Osteoblast (primary cell): ENCODE data around the gene TUBB2B. TPM values are rescaled to one million over a fixed set of nuclear protein-coding genes. Genes with fewer than 3 reads are reported as not detected.
"Not testable (repeated sequence)": the region's sequence is repeated elsewhere in the genome, so short reads cannot be mapped to it uniquely, and the experiment has no call there.

Experiments
- DNase-seq: peaks from one replicate; pipeline ENCODE4 v3.0.0; 2011; ENCODE audit warnings: low spot score, mixed read lengths; ENCODE audit not compliant: insufficient read length; ENCODE audit errors: missing footprints
- H2AFZ ChIP-seq: 2 replicates; pipeline ENCODE4 v1.6.0; 2011; ENCODE audit warnings: mild to moderate bottlenecking, low read length
- H3K27ac ChIP-seq: 2 replicates; pipeline ENCODE4 v1.5.1; 2011; ENCODE audit warnings: mild to moderate bottlenecking, low read depth, low read length, moderate library complexity
- H3K27me3 ChIP-seq: 2 replicates; pipeline ENCODE4 v1.6.0; 2012; ENCODE audit warnings: mild to moderate bottlenecking, control low read depth, inconsistent platforms, low read length, moderate library complexity; ENCODE audit not compliant: insufficient read depth
- H3K36me3 ChIP-seq: 2 replicates; pipeline ENCODE4 v1.5.1; 2011; ENCODE audit warnings: mild to moderate bottlenecking, low read length, control low read depth, moderate library complexity; ENCODE audit not compliant: insufficient read depth
- H3K4me1 ChIP-seq: 2 replicates; pipeline ENCODE4 v1.5.1; 2011; ENCODE audit warnings: mild to moderate bottlenecking, low read length, control low read depth, moderate library complexity; ENCODE audit not compliant: insufficient read depth
- H3K4me2 ChIP-seq: 2 replicates; pipeline ENCODE4 v1.6.0; 2011; ENCODE audit warnings: mild to moderate bottlenecking, low read length; ENCODE audit not compliant: insufficient read depth
- H3K4me3 ChIP-seq: fragments of 200-600 bp; sonication (generic); 3 replicates; pipeline ENCODE4 v1.5.1; 2012; ENCODE audit warnings: mild to moderate bottlenecking, low read length, inconsistent platforms; ENCODE audit not compliant: insufficient read depth
- H3K79me2 ChIP-seq: 2 replicates; pipeline ENCODE4 v1.6.0; 2012; ENCODE audit warnings: mild to moderate bottlenecking, low read length, control low read depth, inconsistent platforms; ENCODE audit not compliant: insufficient read depth
- H3K9me3 ChIP-seq: 2 replicates; pipeline ENCODE4 v1.5.1; 2011; ENCODE audit warnings: low read depth, low read length, control low read depth
- H4K20me1 ChIP-seq: 2 replicates; pipeline ENCODE4 v1.6.0; 2012; ENCODE audit warnings: mild to moderate bottlenecking, low read length, control low read depth; ENCODE audit not compliant: insufficient read depth
- total RNA-seq: library from RNA; depleted of rRNA; stranded (reverse); fragments of >200 nt; gene quantifications from 2 replicates; pipeline ENCODE4 v1.2.3, GENCODE V29; 2012
- TF ChIP-seq, protein P1 (sequence below): IDR thresholded peaks from 2 replicates; pipeline ENCODE4 v1.5.1; 2011; ENCODE audit warnings: mild to moderate bottlenecking, low read depth, low read length, moderate library complexity; ENCODE audit errors: extremely low read depth

Gene TUBB2B
- total RNA-seq, 1 donor = 9.0 TPM

DNA sequence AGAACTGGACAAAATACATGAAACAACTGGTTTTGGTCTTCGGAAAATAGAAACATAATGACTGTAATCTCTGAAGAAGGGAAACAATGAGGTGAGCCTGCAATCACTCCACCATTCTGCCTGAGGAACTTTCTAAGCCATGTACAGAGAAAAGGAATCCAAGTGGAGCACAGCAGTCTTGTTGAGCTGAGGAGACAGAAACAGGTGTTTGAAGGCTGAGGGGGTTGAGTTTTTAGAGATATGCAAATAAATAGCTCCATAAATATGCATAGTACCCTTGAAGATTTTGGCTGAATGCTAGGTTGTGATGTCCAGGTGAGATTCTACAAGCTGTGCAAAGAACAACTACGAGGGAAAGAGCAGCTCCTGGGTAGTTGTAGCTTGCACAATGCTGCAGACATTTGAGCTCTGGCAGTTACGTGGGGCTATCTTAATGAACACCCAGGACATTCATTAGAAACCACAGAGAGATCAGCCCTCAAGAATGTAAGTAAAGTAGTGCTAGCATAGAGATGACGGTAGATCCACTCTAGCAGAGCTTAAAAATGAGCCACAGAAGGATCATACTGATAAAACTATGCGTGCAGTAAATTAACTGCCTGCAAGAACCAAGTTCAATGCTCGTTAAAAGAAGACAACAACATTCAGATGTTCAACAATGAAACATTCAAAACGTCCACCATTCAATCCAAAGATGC is 24.3 kb downstream of the TUBB2B start:
- H3K4me2 ChIP-seq = no peak overlapping the region
- H3K9me3 ChIP-seq = no peaks in the 10 kb centered on the region
- H3K36me3 ChIP-seq = no peaks in the 10 kb centered on the region

DNA sequence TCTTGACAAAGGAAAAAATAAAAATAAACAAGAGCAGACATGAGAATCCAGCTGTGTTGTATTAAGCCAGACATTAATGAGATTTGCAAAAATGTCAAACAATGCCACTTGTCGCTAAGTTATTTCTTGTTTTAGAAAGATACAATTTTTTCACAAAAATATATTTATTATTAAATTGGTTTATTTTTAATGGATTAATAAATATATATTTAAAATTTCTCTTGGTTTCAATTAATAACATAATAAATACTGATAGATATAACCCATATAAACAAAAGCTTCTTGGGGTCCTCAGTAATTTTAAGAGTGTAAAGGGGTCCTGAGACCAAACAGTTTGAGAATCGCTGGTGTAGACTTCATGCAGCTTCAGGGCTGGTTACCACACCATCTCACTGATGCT is 26.1 kb downstream of the TUBB2B start:
- TF ChIP-seq, protein P1, sequence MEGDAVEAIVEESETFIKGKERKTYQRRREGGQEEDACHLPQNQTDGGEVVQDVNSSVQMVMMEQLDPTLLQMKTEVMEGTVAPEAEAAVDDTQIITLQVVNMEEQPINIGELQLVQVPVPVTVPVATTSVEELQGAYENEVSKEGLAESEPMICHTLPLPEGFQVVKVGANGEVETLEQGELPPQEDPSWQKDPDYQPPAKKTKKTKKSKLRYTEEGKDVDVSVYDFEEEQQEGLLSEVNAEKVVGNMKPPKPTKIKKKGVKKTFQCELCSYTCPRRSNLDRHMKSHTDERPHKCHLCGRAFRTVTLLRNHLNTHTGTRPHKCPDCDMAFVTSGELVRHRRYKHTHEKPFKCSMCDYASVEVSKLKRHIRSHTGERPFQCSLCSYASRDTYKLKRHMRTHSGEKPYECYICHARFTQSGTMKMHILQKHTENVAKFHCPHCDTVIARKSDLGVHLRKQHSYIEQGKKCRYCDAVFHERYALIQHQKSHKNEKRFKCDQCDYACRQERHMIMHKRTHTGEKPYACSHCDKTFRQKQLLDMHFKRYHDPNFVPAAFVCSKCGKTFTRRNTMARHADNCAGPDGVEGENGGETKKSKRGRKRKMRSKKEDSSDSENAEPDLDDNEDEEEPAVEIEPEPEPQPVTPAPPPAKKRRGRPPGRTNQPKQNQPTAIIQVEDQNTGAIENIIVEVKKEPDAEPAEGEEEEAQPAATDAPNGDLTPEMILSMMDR = no peak
- H3K4me3 ChIP-seq = no peak overlapping the region
- H3K79me2 ChIP-seq = no peaks in the 10 kb centered on the region
- peaks cover 8% of the 10 kb centered on the region for H3K27me3 ChIP-seq
- no peak overlapping the region for H3K4me2 ChIP-seq
- H3K4me1 ChIP-seq = peaks cover 9% of the 10 kb centered on the region
- no peaks in the 10 kb centered on the region for H4K20me1 ChIP-seq
- H3K36me3 ChIP-seq = no peaks in the 10 kb centered on the region
- H2AFZ ChIP-seq = no peak overlapping the region
- H3K9me3 ChIP-seq = no peaks in the 10 kb centered on the region
- no peak overlapping the region for H3K27ac ChIP-seq
- DNase-seq = no peak

More for the DNA sequence above, 24.3 kb downstream of the TUBB2B start:
- Histone ChIP-seq H3K79me2 (no peaks in the 10 kb centered on the region), H2AFZ (no peak overlapping the region), H3K27me3 (peaks cover 8% of the 10 kb centered on the region), H3K4me1 (peaks cover 19% of the 10 kb centered on the region), H3K4me3 (no peak overlapping the region), H3K27ac (no peak overlapping the region), H4K20me1 (no peaks in the 10 kb centered on the region)
- TF ChIP-seq, protein P1 = no peak
- DNase-seq = no peak

DNA sequence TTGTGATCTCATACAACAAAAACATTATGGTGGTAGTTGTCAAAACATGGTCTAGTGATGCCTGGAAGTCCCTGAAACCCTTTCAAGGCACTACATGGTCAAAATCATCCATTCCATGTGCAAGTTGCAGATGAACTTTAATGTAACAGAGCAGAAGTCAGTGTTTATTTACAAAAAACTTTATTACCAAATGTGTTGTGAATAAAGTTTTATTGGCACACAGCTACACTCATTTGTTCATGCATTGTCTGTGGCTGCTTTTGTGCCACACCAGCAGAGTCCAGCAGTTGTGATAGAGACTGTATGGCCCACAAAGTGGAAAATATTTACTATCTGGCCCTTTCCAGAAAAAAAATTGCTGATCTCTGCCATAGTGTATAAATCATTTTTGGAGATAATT is 26.8 kb downstream of the TUBB2B start:
- no peak overlapping the region for H2AFZ ChIP-seq
- no peaks in the 10 kb centered on the region for H3K36me3 ChIP-seq
- peaks cover 8% of the 10 kb centered on the region for H3K27me3 ChIP-seq
- H3K9me3 ChIP-seq = no peaks in the 10 kb centered on the region
- DNase-seq = no peak
- H3K4me1 ChIP-seq = peaks cover 2% of the 10 kb centered on the region
- H3K27ac ChIP-seq = no peak overlapping the region
- H3K79me2 ChIP-seq = no peaks in the 10 kb centered on the region
- H3K4me3 ChIP-seq = no peak overlapping the region
- no peak overlapping the region for H3K4me2 ChIP-seq
- H4K20me1 ChIP-seq = no peaks in the 10 kb centered on the region
- TF ChIP-seq, protein P1 = no peak

DNA sequence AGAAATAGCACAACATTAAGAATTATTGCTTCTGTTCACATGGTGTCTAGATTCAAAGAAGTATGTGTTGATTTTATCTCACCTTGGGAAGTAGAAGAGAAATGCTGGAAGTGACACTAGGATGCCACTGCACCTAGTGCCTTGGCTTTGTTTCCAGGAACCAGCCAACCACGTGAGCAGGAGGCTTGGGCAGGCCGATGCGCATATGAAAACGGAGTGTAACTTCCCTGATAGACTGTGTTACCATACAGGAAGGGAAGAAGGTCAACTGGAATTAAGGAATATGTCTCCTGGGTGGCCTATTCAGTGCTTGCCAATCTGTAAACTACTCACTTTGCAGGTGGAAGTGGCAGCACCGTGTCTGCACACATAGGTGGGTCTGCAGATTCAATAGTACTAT is 28.1 kb downstream of the TUBB2B start:
- Histone ChIP-seq H3K4me3 (no peak overlapping the region), H4K20me1 (no peaks in the 10 kb centered on the region), H3K79me2 (no peaks in the 10 kb centered on the region), H3K4me2 (no peak overlapping the region), H3K27ac (no peak overlapping the region), H3K27me3 (peaks cover 8% of the 10 kb centered on the region), H3K36me3 (no peaks in the 10 kb centered on the region), H2AFZ (no peak overlapping the region), H3K4me1 (no peaks in the 10 kb centered on the region), H3K9me3 (no peaks in the 10 kb centered on the region)
- TF ChIP-seq, protein P1 = no peak
- DNase-seq = no peak

DNA sequence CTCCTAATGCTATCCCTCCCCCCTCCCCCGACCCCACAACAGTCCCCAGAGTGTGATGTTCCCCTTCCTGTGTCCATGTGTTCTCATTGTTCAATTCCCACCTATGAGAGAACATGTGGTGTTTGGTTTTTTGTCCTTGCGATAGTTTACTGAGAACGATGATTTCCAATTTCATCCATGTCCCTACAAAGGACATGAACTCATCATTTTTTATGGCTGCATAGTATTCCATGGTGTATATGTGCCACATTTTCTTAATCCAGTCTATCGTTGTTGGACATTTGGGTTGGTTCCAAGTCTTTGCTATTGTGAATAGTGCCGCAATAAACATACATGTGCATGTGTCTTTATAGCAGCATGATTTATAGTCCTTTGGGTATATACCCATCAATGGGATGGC is 29.7 kb downstream of the TUBB2B start:
- not testable (repeated sequence) for H2AFZ ChIP-seq, H3K27me3 ChIP-seq, H3K4me3 ChIP-seq, H3K36me3 ChIP-seq, H3K4me1 ChIP-seq, H3K27ac ChIP-seq, H3K9me3 ChIP-seq, H4K20me1 ChIP-seq, H3K79me2 ChIP-seq, DNase-seq, H3K4me2 ChIP-seq
